Type B pancreatic cell (in vitro differentiated cells): ENCODE data around the gene RUVBL2. TPM values are rescaled to one million over a fixed set of nuclear protein-coding genes. Genes with fewer than 3 reads are reported as not detected.
A peak's percentile ranks its signal among the peaks of the same experiment; 100 is the strongest.

Experiments used
- DNase-seq: peaks from one replicate; pipeline ENCODE4 v3.0.0; 2021; ENCODE audit warnings: mixed read lengths; ENCODE audit not compliant: unreplicated experiment; ENCODE audit errors: extremely low spot score
- H3K27ac Mint-ChIP-seq: 2 replicates; pipeline ENCODE4 v1.8.0; 2021; ENCODE audit warnings: mild to moderate bottlenecking, mixed read lengths
- H3K27me3 Mint-ChIP-seq: 2 replicates; pipeline ENCODE4 v1.8.0; 2021; ENCODE audit warnings: mixed read lengths
- H3K36me3 Mint-ChIP-seq: 2 replicates; pipeline ENCODE4 v1.8.0; 2021; ENCODE audit warnings: mixed read lengths
- H3K4me1 Mint-ChIP-seq: one replicate; pipeline ENCODE4 v1.8.0; 2021; ENCODE audit warnings: mixed read lengths; ENCODE audit not compliant: unreplicated experiment
- H3K4me3 Mint-ChIP-seq: 2 replicates; pipeline ENCODE4 v1.8.0; 2021; ENCODE audit warnings: mild to moderate bottlenecking, mixed read lengths
- H3K9me3 Mint-ChIP-seq: 2 replicates; pipeline ENCODE4 v1.8.0; 2021; ENCODE audit warnings: mixed read lengths
- CTCF ChIP-seq: fragments of 200-600 bp; sonication (generic); conservative IDR thresholded peaks from 2 replicates; pipeline ENCODE4 v1.5.0; 2021; ENCODE audit warnings: antibody characterized with exemption, mild to moderate bottlenecking
- total RNA-seq: library from RNA; stranded (reverse); gene quantifications from 2 replicates; pipeline ENCODE4 v1.2.1, GENCODE V29; 2021; ENCODE audit warnings: low replicate concordance

RUVBL2 gene
- total RNA-seq, 1 donor from 2014 or later = 99.5 TPM

GRCh38 chr19:48989701-48990291 is 3.9 kb upstream of the RUVBL2 start:
- no peaks in the 10 kb centered on the region for H3K27me3 Mint-ChIP-seq
- H3K27ac Mint-ChIP-seq = peak overlapping the region; percentile 77

GRCh38 chr19:48990400-48990799 is 3.3 kb upstream of the RUVBL2 start:
- DNase-seq = no peak
- Mint-ChIP-seq H3K27me3 (no peaks in the 10 kb centered on the region), H3K27ac (peak overlapping the region; percentile 77), H3K9me3 (no peaks in the 10 kb centered on the region), H3K4me3 (peak overlapping the region; percentile 21), H3K36me3 (peaks cover 23% of the 10 kb centered on the region), H3K4me1 (peaks cover 26% of the 10 kb centered on the region)
- TF ChIP-seq CTCF = no peak

More at GRCh38 chr19:48989701-48990291, 3.9 kb upstream of the RUVBL2 start:
- peaks cover 23% of the 10 kb centered on the region for H3K36me3 Mint-ChIP-seq
- DNase-seq = no peak
- no peaks in the 10 kb centered on the region for H3K9me3 Mint-ChIP-seq
- no peak for TF ChIP-seq CTCF
- H3K4me1 Mint-ChIP-seq = peaks cover 20% of the 10 kb centered on the region
- H3K4me3 Mint-ChIP-seq = peak overlapping the region; percentile 47

- no peak for DNase-seq
- Mint-ChIP-seq H3K27me3 (no peaks in the 10 kb centered on the region), H3K9me3 (no peaks in the 10 kb centered on the region), H3K36me3 (peaks cover 23% of the 10 kb centered on the region), H3K4me1 (peaks cover 26% of the 10 kb centered on the region), H3K4me3 (no peak overlapping the region), H3K27ac (peak overlapping the region; percentile 77)
- TF ChIP-seq CTCF = no peak
Observed at GRCh38 chr19:48991011-48991609, 2.6 kb upstream of the RUVBL2 start.

GRCh38 chr19:48991873-48992580 is 1.7 kb upstream of the RUVBL2 start:
- DNase-seq = no peak
- H3K4me3 Mint-ChIP-seq = peak overlapping the region; percentile 99
- H3K27ac Mint-ChIP-seq = peak overlapping the region; percentile 100
- no peaks in the 10 kb centered on the region for H3K27me3 Mint-ChIP-seq
- no peak for TF ChIP-seq CTCF
- H3K36me3 Mint-ChIP-seq = peaks cover 23% of the 10 kb centered on the region
- peaks cover 26% of the 10 kb centered on the region for H3K4me1 Mint-ChIP-seq
- no peaks in the 10 kb centered on the region for H3K9me3 Mint-ChIP-seq

- Mint-ChIP-seq H3K27ac (peak overlapping the region; percentile 100), H3K36me3 (peaks cover 20% of the 10 kb centered on the region), H3K4me3 (peak overlapping the region; percentile 99), H3K4me1 (peaks cover 26% of the 10 kb centered on the region), H3K27me3 (no peaks in the 10 kb centered on the region), H3K9me3 (no peaks in the 10 kb centered on the region)
- no peak for TF ChIP-seq CTCF
- no peak for DNase-seq
Observed at GRCh38 chr19:48992581-48993174, 1.0 kb upstream of the RUVBL2 start.
